Measurements from ENCODE around the gene MUSTN1. TPM values are rescaled to one million over a fixed set of nuclear protein-coding genes. Genes with fewer than 3 reads are reported as not detected.

Gene MUSTN1
- total and polyA plus RNA-seq, 2 donors (not counting 3 experiments of a cell fraction or from before 2014, with no cell fraction given), result 1.1 to 2.2 TPM

- intact Hi-C loops (cut with micrococcal nuclease) (no loop called here), dilution Hi-C loops (cut with MboI; ENCODE audit: extremely low pct_ligation_motif_present, low sequenced_read_pairs) (no loop called here)
- Histone ChIP-seq H3K36me3 (ENCODE audit: control insufficient read depth in 2 of 2, extremely low read depth in 1 of 2, insufficient read depth in 2 of 2, low read length in 2 of 2) (no peaks in the 10 kb centered on the region), H3K4me1 (ENCODE audit: control insufficient read depth, extremely low read depth, insufficient read depth, low read length) (no peaks in the 10 kb centered on the region), H2AFZ (ENCODE audit: low read depth, low read length) (no peak overlapping the region), H3K4me2 (ENCODE audit: insufficient read depth, low read length) (no peak overlapping the region), H3K9me1 (replicated peaks; ENCODE audit: control insufficient read depth, extremely low read depth, insufficient read depth, low read length) (no peaks in the 10 kb centered on the region), H3K9ac (replicated peaks; ENCODE audit: extremely low read depth, insufficient read depth, low read length) (no peak overlapping the region), H3K79me2 (ENCODE audit: control insufficient read depth, insufficient read depth, low read length) (no peaks in the 10 kb centered on the region), H4K20me1 (replicated peaks; ENCODE audit: control insufficient read depth, extremely low read depth, insufficient read depth, low read length) (no peaks in the 10 kb centered on the region), H3K27me3 (ENCODE audit: control insufficient read depth in 2 of 2, insufficient read depth in 2 of 2, low read length in 2 of 2) (peaks cover 0 to 13% of the 10 kb centered on the region in 2 experiments), H3K4me3 (replicated peaks in 1 of 3; ENCODE audit: insufficient read depth in 1 of 3, low read depth in 1 of 3, low read length in 3 of 3) (no peak overlapping the region), H3K9me3 (replicated peaks; ENCODE audit: control insufficient read depth, insufficient read depth, low read length) (no peaks in the 10 kb centered on the region), H3K27ac (ENCODE audit: insufficient read depth, low read depth, low read length) (no peak overlapping the region)
- ChIA-PET CTCF (interaction anchor here (1.4 to 1.8 kb wide), 2 partner anchors 8 to 15 kb away, joined by 4 to 5 read pairs; no protein-coding TSS in a partner anchor), POLR2A (no interaction called here)
- BruUV-seq (replicated peaks), result no TSS peak
- DNase-seq (ENCODE audit: low read depth, low spot score) (no peak), FAIRE-seq (no peak)
- TF ChIP-seq JUN (IDR thresholded peaks at IDR 0.05; ENCODE audit: borderline replicate concordance, insufficient read depth, insufficient read length, low read depth), result no peak
- no peak for TF ChIP-seq POLR2A (IDR thresholded peaks at IDR 0.05; ENCODE audit: low read depth, low read length)
- no peak for TF ChIP-seq MAX (IDR thresholded peaks at IDR 0.05; ENCODE audit: insufficient read depth, insufficient read length)
- TF ChIP-seq MYC (IDR thresholded peaks at IDR 0.05; ENCODE audit: low read depth, low read length), result no peak
- no peak for TF ChIP-seq POLR2AphosphoS5 (IDR thresholded peaks at IDR 0.05; ENCODE audit: insufficient read depth, low read depth, low read length)
- no peak for TF ChIP-seq CTCF (IDR thresholded peaks at IDR 0.05; ENCODE audit: extremely low read depth in 1 of 2, insufficient read depth in 1 of 2, low read depth in 1 of 2, low read length in 2 of 2)
- TF ChIP-seq FOS (IDR thresholded peaks at IDR 0.05; ENCODE audit: borderline replicate concordance, insufficient read depth, low read length), result no peak
- TF ChIP-seq EZH2 (IDR thresholded peaks at IDR 0.05; ENCODE audit: borderline replicate concordance, low read depth, low read length, severe bottlenecking), result no peak
- TF ChIP-seq GATA2 (IDR thresholded peaks at IDR 0.05; ENCODE audit: insufficient read depth, insufficient read length, low read depth, low read length), result no peak
These were observed 50.7 kb downstream of the MUSTN1 start for GRCh38 chr3:52784021-52784621.
